Measurements from ENCODE around the gene WBP1.
"Not testable (repeated sequence)": the region's sequence is repeated elsewhere in the genome, so short reads cannot be mapped to it uniquely, and the experiment has no call there.

WBP1 gene

GRCh38 chr2:74420443-74421103 is 37.7 kb upstream of the WBP1 start:
- WGBS: 90% methylated on average over 16 of the region's 19 CpGs
- not testable (repeated sequence) for H3K14ac ChIP-seq (ENCODE audit: low read length in 2 of 2)

GRCh38 chr2:74421221-74421870 is 36.9 kb upstream of the WBP1 start, which contains the start of the genes C2orf81 and WDR54:
Gene C2orf81 (minus strand): TSS chr2:74421619. CDS start chr2:74421560, 59 bp downstream.
Gene WDR54 (plus strand): TSS chr2:74421730. CDS start chr2:74422154, 424 bp downstream.
- Histone ChIP-seq H2BK5ac (ENCODE audit: low read depth, low read length, poor library complexity, severe bottlenecking) (no peak within 1 kb of the TSS), H3K4me1 (ENCODE audit: control insufficient read depth, insufficient read depth, low read depth, low read length) (peaks cover 13% of the 10 kb centered on the region), H2BK120ac (ENCODE audit: low read depth, low read length) (peak within 1 kb of the TSS; percentile 23), H2AK5ac (ENCODE audit: low read length, severe bottlenecking) (no peak within 1 kb of the TSS), H3K79me1 (replicated peaks; ENCODE audit: low read length, poor library complexity, severe bottlenecking) (no peaks in the 10 kb centered on the region), H2AFZ (ENCODE audit: low read depth, low read length) (peak within 1 kb of the TSS; percentile 90), H3K4ac (ENCODE audit: low read depth in 1 of 2, low read length in 2 of 2) (peak within 1 kb of the TSS in 1 of 2 experiments; percentile 56), H3K4me3 (ENCODE audit: insufficient read depth in 1 of 2, low read depth in 1 of 2, low read length in 2 of 2) (peak within 1 kb of the TSS; percentile 76 to 93), H3K9ac (ENCODE audit: low read length) (peak within 1 kb of the TSS; percentile 94), H3K27ac (ENCODE audit: low read length, poor library complexity, severe bottlenecking) (no peak within 1 kb of the TSS), H3K4me2 (ENCODE audit: low read length, poor library complexity, severe bottlenecking) (peak within 1 kb of the TSS; percentile 98), H3K18ac (ENCODE audit: low read depth in 1 of 2, low read length in 2 of 2) (peak within 1 kb of the TSS in 1 of 2 experiments; percentile 37), H2BK15ac (ENCODE audit: low read depth, poor library complexity, severe bottlenecking) (peak within 1 kb of the TSS; percentile 52), H3K9me3 (ENCODE audit: control insufficient read depth, low read length) (no peaks in the 10 kb centered on the region), H4K91ac (ENCODE audit: low read length) (peak within 1 kb of the TSS; percentile 41), H3K36me3 (ENCODE audit: control insufficient read depth in 1 of 2, insufficient read depth in 2 of 2, low read depth in 1 of 2, low read length in 2 of 2) (peaks cover 16 to 17% of the 10 kb centered on the region in 2 experiments), H4K8ac (ENCODE audit: low read length) (peak within 1 kb of the TSS; percentile 86), H2BK12ac (ENCODE audit: low read length in 2 of 2) (no peak within 1 kb of the TSS), H3K23ac (ENCODE audit: low read length in 2 of 2) (no peak within 1 kb of the TSS), H3K14ac (ENCODE audit: low read length in 2 of 2) (peak within 1 kb of the TSS in 1 of 2 experiments; percentile 68), H3K27me3 (ENCODE audit: control insufficient read depth in 1 of 2, insufficient read depth in 1 of 2, low read length in 2 of 2) (no peaks in the 10 kb centered on the region)
- DNase-seq: peak; percentile 82
- under 1% methylated on average over 52 of the region's 57 CpGs for WGBS

More at GRCh38 chr2:74420443-74421103, 37.7 kb upstream of the WBP1 start:
- H3K36me3 ChIP-seq (ENCODE audit: control insufficient read depth in 1 of 2, insufficient read depth in 2 of 2, low read depth in 1 of 2, low read length in 2 of 2); H2AK5ac ChIP-seq (ENCODE audit: low read length, severe bottlenecking); H2BK5ac ChIP-seq (ENCODE audit: low read depth, low read length, poor library complexity, severe bottlenecking); H3K23ac ChIP-seq (ENCODE audit: low read length in 2 of 2); H2BK12ac ChIP-seq (ENCODE audit: low read length in 2 of 2); H2BK120ac ChIP-seq (ENCODE audit: low read depth, low read length); H3K18ac ChIP-seq (ENCODE audit: low read depth in 1 of 2, low read length in 2 of 2); H2AFZ ChIP-seq (ENCODE audit: low read depth, low read length); H4K8ac ChIP-seq (ENCODE audit: low read length); H3K4me2 ChIP-seq (ENCODE audit: low read length, poor library complexity, severe bottlenecking); H3K79me1 ChIP-seq (replicated peaks; ENCODE audit: low read length, poor library complexity, severe bottlenecking); H3K4ac ChIP-seq (ENCODE audit: low read depth in 1 of 2, low read length in 2 of 2); H3K9me3 ChIP-seq (ENCODE audit: control insufficient read depth, low read length); H3K27me3 ChIP-seq (ENCODE audit: control insufficient read depth in 1 of 2, insufficient read depth in 1 of 2, low read length in 2 of 2); H3K27ac ChIP-seq (ENCODE audit: low read length, poor library complexity, severe bottlenecking); H2BK15ac ChIP-seq (ENCODE audit: low read depth, poor library complexity, severe bottlenecking); H4K91ac ChIP-seq (ENCODE audit: low read length); DNase-seq: not testable (repeated sequence)
- peaks cover 11% of the 10 kb centered on the region for H3K4me1 ChIP-seq (ENCODE audit: control insufficient read depth, insufficient read depth, low read depth, low read length)
- H3K4me3 ChIP-seq (ENCODE audit: insufficient read depth in 1 of 2, low read depth in 1 of 2, low read length in 2 of 2): peak overlapping the region in 1 of 2 experiments; percentile 93
- H3K9ac ChIP-seq (ENCODE audit: low read length): peak overlapping the region; percentile 94

GRCh38 chr2:74423231-74424095 is 34.8 kb upstream of the WBP1 start:
- Histone ChIP-seq H3K79me1 (replicated peaks; ENCODE audit: low read length, poor library complexity, severe bottlenecking) (no peaks in the 10 kb centered on the region), H3K4ac (ENCODE audit: low read depth in 1 of 2, low read length in 2 of 2) (no peak overlapping the region), H2BK15ac (ENCODE audit: low read depth, poor library complexity, severe bottlenecking) (no peak overlapping the region), H2BK120ac (ENCODE audit: low read depth, low read length) (no peak overlapping the region), H3K4me3 (ENCODE audit: insufficient read depth in 1 of 2, low read depth in 1 of 2, low read length in 2 of 2) (no peak overlapping the region), H2AFZ (ENCODE audit: low read depth, low read length) (no peak overlapping the region), H3K36me3 (ENCODE audit: control insufficient read depth in 1 of 2, insufficient read depth in 2 of 2, low read depth in 1 of 2, low read length in 2 of 2) (peaks cover 30 to 37% of the 10 kb centered on the region in 2 experiments), H3K23ac (ENCODE audit: low read length in 2 of 2) (no peak overlapping the region), H3K9ac (ENCODE audit: low read length) (no peak overlapping the region), H3K4me1 (ENCODE audit: control insufficient read depth, insufficient read depth, low read depth, low read length) (peaks cover 11% of the 10 kb centered on the region), H3K9me3 (ENCODE audit: control insufficient read depth, low read length) (no peaks in the 10 kb centered on the region), H2BK5ac (ENCODE audit: low read depth, low read length, poor library complexity, severe bottlenecking) (no peak overlapping the region), H2BK12ac (ENCODE audit: low read length in 2 of 2) (no peak overlapping the region), H3K18ac (ENCODE audit: low read depth in 1 of 2, low read length in 2 of 2) (no peak overlapping the region), H4K91ac (ENCODE audit: low read length) (no peak overlapping the region), H3K14ac (ENCODE audit: low read length in 2 of 2) (no peak overlapping the region), H3K27ac (ENCODE audit: low read length, poor library complexity, severe bottlenecking) (no peak overlapping the region), H3K27me3 (ENCODE audit: control insufficient read depth in 1 of 2, insufficient read depth in 1 of 2, low read length in 2 of 2) (no peaks in the 10 kb centered on the region), H4K8ac (ENCODE audit: low read length) (no peak overlapping the region), H3K4me2 (ENCODE audit: low read length, poor library complexity, severe bottlenecking) (no peak overlapping the region), H2AK5ac (ENCODE audit: low read length, severe bottlenecking) (no peak overlapping the region)
- DNase-seq: no peak
- 88% methylated on average over 9 of the region's 9 CpGs for WGBS
